DMS114 treated with DMSO at 0.1 percent for 48 hours (cell line): ENCODE measurements around the gene ALOXE3.
"Not testable (repeated sequence)": the region's sequence is repeated elsewhere in the genome, so short reads cannot be mapped to it uniquely, and the experiment has no call there.

ENCODE experiments used
- DNase-seq: peaks from one replicate; lab custom pipeline; 2025; ENCODE audit not compliant: unreplicated experiment; lab: John Stamatoyannopoulos, UW

The ALOXE3 gene

DNA sequence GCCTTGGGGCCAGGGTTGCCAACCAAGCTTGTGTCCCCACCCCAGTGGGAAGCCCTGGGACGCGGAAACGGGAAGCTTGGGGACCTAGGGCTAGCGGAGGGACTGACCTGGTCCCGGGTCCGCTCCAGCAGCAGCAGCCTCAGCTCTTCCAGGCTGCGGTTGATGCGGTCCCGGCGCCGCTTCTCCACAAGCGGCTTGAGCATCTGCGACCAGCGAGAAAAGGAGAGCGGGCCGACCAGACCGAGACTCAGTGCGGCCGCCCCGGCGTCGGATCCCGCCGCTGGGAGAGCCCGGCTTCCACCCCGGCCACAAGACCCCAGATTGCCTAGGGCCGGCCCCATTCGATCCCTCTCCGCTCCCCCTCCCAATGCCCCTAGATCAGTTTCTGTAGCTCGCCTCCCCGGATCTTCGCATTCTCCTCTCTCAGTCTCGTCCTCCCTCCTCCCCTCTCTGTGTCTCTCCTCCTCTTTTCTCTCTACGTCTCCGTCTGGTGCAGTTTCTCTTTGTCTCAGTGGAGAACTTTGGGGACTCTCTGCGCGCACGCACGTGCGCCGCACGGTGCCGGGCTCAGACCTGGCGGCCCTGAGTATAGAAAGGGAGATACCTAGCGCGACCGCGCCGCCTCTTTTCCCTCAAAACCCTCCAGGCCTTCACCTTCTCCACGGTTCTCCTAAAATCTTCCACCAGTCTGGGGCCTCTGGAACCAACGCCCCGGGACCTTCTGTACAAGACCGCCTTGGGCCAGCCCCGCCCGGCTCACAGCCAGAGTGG is 4.8 kb upstream of the ALOXE3 start:
- DNase-seq, result no peak

DNA sequence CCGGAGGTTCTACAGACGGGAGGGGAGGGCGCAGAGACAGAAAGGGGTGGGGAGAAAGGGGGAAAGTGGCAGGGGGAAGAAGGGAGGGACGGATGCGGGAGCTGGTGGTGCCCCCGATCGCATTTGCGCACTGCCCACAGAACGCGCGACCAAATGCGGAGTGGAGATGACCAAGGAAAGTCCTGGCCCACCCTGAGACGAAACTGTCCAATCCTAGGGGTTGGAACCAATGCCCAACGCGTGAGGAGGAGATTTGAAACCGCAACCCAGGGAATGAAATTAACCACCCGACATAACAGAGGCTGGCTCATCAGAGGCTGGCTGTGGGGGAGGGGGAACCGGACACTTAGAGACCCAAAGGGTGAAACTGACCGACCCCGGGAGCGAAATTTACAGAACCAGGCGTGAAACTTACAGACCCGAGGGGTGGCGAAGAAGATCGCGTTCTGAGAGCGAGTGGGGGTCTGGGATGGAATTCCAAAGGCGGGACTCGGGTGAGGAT is 4.2 kb upstream of the ALOXE3 start:
- DNase-seq, result no peak

DNA sequence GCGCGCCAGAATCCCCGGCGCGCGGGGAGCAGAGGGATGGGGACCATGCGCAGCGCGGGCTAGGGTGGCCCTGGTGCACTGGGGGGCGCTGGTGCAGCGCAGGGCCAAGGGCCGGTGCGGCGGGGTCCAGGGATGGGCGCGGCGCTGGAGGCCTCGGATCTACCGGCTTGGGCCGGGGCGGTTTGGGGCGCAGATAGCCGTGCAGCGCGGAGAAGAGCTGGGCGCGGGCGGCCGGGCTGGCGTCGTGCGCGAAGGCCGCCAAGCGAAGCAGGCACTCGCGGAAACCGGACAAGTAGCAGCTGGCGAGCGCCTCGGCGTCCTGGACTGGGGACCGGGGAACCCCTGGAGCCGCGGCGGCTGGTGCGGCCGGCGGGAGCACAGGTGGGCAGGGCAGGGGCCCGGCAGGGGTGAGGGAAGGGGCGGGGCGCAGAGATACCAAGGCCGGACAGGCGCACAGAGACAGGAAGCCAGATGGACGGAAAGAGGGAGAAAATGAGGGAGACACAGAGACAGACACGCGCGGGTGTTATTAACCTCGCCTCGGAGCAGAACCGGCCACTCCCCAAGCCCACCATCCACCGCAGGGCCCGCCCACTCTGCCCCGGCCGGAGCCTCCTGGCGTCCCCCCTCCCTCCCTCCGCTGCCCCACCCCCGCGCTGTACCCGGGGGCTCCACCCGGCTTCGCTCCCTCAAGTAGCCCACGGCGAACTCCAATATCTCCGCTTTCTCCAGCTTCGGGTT is 3.5 kb upstream of the ALOXE3 start:
- peak; percentile 50 for DNase-seq

DNA sequence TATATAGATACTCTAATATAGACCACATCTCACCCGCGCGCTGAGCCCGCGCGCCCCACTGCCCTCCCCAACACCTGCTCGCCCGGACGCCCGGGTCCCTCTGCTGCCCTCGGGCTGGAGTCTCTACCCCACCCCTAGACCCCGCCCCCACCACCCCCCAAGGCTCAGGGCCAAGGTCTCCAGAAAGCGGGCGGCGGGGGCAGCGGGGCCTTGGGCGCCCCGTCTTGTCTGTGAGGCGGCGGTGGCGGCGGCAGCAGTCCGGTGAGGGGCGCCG is 3.0 kb upstream of the ALOXE3 start:
- no peak for DNase-seq

DNA sequence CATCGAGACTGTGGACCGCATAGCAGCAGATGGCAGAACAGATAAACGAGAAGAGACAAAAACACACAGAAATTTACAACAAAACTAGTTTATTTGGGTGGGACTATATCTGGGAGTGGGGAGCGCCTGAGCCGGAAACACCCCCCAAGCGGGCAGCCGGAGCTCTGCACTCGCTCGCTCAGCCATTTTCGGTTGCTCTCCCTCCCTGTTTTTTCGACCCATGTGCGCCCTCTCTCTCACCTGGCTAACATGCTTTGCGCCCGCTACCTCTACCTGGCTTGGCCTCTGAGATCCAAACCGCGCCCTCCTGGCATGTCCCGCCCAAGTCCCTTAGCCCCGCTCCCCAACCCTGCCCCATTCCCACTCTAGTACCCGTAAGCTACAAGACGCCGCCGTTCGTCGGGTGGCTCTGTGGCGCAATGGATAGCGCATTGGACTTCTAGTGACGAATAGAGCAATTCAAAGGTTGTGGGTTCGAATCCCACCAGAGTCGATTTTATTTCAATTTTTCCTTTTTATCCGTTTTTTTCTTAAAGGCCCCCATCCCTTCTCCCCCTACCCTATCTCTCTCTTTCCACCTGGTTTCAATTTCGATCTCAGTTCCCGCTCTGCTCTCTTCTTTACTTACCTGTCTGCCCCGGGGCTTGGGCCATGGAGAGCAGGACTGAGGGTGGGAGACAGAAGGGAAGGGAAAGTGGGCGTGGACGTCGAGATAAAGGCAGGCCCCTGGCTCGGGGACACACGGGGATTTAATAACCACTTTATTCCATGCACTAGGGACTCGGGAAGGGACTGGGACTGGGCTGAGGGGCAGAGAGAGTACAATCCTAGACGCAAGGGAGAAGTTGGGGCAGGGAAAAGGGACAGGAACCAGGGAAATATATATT is 2.4 kb upstream of the ALOXE3 start:
- DNase-seq, result peak; percentile 76

DNA sequence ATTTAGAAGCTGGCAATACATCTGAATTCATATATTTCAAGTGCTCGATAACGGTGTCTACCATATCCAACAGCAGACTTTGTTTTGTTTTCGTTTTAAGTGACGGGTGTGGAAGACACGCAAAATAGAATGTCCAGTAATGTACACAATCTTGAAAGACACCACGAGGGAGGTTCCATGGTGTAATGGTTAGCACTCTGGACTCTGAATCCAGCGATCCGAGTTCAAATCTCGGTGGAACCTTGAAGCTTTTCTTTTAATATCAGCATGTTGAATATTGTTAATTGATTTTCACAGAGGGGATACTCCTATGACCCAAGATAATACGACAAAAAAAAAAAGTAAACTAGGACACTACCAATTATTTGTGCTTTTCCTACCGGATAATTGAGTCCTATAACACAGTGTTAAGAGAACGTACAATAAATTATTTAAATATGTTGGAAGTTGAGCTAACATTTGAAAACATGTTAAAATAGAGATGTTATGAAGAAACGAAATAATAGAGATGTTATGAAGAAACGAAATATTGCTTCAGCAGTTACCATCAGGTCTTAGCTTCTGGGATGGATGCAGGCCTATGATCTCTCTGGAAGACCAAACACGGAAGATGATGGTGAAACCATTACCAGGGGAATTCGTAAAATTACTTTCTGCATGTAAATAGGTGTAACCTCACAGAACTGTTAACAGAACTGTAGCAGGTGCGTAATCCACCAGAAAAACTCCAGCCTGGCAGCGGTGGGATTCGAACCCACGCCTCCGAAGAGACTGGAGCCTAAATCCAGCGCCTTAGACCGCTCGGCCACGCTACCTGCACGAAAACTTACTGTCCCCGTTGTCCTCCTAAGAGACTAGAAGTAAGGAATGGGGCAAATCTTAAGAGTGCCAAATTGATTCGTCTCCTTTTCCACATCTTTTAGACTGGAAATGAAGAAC is 1.5 kb upstream of the ALOXE3 start:
- DNase-seq, result peak; percentile 90

DNA sequence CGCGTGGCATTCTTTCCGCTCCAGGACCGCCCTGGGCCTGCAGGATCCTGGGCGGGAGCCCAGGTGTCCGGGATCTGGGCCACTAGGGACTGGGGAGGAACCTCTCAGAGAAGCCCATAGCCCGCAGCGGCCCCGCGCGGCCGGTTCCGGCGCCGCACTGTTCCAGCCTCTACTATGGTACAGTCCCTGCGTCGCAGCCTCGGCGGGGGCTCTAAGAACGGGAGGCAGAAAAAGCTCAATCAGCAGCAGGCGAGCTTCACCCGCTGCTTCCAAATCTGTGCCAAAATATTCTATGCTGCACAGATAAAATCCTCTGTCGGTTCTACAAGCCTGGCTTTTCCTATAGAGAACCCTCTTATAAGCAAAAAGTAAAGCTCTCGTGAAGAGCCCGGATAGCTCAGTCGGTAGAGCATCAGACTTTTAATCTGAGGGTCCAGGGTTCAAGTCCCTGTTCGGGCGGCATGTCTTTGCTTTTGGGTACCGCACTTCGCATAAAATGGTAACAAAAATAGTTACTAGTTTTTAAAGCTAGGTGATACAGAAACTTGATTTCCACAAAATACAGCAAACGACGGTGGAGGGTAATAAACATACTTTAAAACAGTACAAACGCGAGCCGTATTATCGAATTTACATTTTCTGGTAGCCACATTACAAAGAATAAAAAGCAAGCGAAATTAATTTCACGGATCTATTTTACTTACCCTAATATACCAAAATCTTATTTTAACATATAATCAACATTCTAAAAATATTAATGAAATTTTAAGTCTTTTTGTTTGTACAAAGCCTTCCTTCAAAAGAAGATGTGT is 661 bp upstream of the ALOXE3 start:
- peak; percentile 85 for DNase-seq

DNA sequence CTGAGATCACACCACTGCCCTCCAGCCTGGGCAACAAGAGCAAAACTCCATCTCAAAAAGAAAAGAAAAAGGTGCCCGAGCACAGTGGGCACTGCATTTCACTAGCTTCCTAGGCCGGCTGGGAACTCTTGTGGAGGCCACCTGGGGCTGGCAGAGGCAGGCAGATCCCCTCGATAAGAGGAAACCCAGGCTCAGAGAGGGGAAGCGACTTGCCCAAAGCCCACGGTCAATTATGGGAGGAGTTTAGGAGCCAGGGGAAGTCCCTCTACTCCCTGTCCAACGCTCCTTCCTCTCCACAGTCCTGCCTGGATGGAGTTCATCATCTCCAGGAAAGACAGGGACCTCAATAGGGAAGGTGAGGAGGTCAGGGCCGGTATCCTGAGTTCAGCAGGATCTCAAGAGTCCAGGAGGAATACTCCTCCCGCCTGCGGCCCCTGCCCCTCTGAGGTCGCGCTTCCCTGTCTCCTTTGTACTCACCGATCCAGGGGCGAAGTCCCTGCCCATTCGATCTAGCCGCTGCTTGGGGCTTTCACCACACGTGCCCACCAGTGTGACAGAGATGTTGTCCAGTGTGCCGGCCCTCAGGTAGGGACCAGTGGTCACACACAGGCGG is 841 bp downstream of the ALOXE3 start:
- DNase-seq, result no peak

DNA sequence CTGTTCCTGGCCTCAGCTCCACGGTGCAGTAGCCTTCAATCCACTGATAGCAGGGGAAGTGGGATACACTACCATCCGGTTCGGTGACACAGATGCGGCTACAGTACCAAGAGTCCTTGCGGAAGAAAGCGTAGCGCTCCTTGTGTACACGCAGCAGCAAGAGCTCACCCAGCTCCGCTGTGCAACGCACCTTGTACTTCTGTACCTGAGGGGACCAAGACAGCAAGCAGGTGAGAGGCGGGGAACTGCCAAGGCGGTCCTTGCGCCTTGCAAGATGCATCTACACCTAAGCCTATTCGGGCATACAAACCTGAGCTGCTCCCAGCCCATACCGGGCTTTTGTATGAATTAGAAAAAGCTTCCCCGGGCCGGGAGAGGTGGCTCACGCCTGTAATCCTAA is 1.5 kb downstream of the ALOXE3 start:
- no peak for DNase-seq

DNA sequence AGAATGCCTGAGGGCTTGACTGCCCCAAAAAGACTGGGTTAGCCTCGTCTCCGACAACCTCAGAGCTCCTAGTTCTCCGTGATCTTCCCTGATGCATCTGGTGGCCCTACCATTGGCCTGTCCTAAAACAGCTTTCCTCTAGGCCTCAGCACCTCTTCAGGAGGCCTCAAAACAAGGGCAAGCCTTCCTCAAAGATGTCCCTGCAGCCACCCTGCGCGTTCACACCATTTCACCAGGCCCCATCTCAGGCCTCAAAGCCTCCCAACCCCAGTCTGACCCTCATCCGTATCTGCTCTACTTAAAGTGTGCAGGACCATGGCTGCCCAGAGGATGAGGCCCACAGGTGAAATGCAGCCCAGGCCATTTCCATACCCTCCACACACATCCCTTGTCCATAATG is 7.4 kb downstream of the ALOXE3 start:
- DNase-seq, result no peak

DNA sequence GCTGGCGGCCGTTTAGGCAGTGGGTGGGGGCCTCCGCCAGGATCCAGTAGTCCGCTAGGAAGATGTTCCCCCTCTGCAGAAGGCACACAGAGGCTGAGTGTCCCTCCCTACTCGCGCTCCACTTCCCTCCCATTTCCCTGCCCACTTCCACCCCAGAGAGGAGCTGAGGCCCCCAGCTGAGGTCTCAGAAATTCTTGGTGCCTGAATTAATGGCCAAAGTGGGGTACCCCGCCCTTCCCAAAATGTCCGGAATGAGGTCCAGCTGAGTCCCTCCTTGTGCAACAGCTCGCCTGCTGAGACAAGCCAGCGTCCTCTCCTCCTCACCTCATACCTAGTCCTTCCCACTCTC is 7.9 kb downstream of the ALOXE3 start:
- DNase-seq, result no peak

DNA sequence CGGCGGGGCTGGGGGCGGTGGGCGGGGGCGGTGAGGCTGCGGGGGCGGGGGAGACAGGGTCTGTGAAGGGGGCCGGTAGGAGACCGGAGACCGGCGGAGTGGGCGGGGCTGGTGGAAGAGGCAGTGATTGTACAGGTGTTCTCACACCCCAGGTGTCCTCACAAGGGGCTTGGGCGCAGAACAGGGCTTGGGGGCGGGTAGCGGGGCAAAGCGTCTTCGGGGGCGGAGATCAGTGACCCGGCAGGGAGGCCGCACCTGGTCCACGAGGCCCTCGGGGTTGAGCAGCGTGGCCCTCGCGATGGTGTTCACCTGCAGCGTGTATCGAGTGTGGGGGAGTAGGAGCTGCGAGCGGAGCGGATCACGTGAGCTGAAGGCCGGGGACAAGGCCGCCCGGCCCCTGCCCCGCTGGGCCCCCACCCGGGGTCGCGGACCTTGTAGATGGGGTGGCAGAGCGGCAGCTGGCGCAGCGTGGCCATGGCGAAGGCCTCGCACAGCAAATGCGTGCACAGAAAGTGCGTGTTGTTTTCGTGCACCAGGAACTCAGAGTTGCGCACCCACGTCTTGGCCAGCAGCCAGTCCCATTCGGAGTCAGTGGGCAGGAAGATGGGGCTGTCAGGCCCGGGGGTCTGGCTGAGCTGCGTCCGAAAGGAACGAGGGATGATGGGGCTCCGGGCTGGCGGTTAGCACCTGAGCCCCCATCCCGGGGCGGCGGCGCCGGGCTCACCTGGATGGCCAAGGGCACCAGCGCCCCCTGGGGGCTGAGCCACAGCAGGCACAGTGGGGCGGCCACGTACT is 8.5 kb downstream of the ALOXE3 start:
- no peak for DNase-seq

DNA sequence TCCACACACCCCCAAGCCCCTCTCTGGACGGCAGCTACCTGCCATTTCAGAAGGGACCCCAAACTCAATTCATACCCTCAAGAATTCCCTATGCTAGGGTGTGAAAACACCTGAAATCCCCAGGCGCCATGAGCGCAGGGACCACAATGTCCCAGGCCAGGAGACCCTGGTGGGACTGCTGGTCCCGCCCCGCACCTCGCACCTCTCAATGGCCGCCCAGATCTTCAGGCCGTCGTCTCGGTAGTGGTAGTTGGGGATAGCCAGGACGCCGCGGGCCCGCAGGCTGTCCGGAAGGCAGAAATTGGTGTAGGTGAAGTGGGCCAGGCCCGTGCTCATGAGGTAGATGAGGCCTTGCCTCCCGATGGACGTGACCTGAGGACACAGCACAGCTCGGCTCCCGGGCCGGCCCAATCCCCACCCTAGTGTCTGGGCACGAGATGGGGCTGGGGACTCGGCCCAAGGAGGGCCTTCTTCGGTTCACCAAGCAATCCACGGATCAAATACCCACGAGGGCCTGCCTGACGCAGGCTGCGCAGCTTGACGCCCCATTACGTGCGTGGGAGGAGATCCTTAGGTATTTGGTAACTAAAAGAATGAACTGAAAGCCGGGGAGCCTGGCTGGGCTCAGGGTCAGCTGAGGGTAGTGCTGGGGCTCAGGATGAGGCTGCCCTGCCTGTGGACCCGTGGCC is 9.2 kb downstream of the ALOXE3 start:
- no peak for DNase-seq

DNA sequence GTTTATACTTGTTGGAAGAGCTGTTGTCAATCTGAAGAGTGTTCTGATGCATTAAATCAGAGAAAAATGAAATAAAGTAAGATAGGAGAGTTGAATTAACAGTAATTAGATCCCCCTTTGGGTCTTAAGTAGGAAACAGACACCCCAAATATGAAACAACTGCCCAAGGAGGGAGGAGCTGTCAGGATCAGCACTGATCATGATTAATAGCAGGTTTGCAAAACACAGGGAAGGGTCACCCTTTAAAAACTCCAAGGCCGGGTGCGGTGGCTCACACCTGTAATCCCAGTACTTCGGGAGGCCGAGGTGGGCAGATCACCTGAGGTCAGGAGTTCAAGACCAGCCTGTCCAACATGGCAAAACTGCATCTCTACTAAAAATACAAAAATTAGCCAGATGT is 11.3 kb downstream of the ALOXE3 start:
- not testable (repeated sequence) for DNase-seq

DNA sequence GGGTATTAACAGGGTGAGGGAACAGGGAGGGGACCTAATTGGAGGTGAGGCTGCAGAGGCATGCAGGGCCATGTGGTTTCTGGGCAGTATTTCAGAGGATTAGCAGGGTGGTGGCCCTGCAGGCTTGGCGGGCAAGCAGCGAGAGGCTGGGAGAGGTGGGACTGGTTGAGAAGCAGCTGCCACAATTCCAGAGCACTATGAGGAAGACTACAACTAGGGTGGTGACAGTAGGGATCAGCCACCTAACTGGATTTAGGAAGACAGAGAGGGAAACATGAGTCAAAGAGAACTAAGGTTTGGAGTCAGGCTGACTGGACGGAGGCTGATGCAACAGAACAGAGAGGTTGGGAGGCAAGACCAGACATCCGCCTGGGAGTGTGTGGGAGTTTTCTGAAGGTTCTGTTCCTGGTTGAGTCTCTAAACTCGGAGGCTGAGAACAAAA is 12.3 kb downstream of the ALOXE3 start:
- no peak for DNase-seq

DNA sequence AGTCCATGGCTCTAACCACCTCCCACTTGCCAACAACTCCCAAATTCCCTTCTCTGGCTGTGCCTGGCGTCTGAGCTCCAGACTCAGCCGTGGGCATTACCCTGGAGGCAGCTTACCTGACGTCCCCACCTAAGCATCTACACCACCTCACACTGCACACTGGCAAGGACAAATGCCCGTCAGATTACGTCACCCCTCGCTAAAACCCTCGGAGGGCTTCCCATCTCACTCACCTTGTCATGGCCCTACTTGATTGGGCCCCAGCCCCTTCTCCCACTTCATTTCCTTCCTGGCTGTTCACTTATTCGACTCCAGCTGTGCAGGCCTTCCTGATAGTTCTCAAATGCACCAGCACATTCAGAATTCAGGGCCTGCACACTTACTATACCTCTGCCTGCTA is 13.4 kb downstream of the ALOXE3 start:
- DNase-seq, result no peak

DNA sequence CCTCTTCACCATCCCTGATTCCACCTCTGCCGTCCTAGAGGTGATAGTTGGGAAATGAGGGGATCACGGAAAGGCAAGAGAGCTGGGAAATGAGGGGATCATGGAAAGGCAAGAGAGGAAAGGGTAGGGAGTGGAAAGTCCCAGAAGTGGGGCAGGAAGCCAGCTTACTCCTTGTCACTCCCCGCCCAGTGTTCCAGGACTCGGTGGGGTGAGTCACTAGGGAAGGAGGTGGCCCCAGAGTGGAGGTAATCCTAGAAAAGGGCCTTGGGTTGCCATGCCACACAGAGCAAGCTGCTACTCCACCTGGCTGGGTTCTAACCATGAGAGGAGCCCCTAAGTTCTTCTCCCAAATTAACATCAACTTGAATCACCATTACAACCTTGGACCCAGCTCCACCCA is 14.8 kb downstream of the ALOXE3 start:
- no peak for DNase-seq

DNA sequence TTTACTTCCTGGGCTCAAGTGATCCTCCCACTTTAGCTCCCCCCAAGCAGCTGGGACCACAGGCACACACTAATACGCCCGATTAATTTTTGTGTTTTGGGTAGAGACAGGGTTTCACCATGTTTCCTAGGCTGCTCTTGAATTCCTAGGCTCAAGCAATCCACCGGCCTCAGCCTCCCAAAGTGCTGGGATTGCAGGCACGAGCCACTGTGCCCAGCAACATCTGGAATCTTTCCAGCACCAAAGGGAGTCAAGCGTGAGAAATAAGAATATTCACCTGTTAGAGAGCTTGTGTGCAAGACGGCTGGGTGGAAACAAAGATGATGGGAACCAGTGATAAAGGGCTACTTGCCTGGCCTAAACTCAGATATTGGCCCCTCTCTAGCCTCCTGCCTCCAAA is 16.6 kb downstream of the ALOXE3 start:
- no peak for DNase-seq
